HG02973 (cell line): Measurements from ENCODE around the gene ARID5B.

Experiments used
- ATAC-seq: cut with Tn5 transposase; IDR thresholded peaks from one replicate; pipeline ENCODE4 v1.9.1; 2021; ENCODE audit warnings: moderate library complexity; ENCODE audit not compliant: unreplicated experiment

The ARID5B gene

DNA sequence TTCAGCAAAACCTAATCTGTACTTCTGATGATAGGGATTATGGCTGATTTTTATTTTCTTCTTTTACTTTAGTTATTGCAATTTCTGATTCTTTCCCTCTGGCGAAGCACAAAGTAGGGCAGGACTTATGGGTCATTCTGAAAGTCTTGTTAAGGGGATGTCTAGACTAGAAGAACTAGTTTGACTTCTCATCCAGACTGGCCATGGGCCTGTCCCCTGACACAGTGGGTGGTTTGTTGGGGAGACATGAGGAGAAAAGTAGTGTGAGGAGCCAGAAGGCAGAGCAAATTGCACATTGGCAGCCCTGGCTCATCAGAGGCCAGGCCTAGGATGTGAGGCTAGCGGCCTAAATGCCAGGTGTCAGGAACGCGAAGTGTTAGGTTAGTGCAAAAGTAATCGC, 214.3 kb downstream of the ARID5B start:
- no peak for ATAC-seq

DNA sequence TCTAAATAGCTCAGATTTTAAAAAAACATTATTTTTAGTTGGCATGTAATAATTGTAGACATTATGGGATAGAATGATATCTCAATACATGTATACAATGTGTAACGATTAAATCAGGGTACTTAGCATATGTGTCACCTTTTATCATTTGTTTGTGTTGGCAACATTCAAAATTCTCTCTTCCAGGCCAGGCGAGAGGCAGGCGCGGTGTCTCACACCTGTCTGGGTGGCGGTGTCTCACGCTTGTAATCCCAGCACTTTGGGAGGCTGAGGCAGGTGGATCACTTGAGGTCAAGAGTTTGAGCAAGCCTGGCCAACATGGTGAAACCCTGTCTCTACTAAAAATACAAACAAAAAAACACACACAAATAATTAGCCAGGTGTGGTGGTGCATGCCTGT, 215.4 kb downstream of the ARID5B start:
- no peak for ATAC-seq

DNA sequence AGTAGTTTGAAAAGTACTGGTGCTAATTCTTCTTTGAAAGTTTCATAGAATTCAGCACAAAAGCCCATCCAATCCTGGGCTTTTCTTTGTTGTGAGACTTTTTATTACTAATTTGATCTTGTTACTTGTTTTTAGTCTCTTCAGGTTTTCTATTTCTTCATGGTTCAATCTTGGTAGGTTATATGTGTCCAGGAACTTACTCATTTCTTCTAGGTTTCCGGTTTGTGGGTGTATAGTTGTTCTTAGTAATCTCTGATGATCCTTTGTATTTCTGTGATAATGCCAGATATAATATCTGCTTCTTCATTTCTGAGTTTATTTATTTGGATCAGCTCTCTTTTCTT, 219.7 kb downstream of the ARID5B start:
- no peak for ATAC-seq

DNA sequence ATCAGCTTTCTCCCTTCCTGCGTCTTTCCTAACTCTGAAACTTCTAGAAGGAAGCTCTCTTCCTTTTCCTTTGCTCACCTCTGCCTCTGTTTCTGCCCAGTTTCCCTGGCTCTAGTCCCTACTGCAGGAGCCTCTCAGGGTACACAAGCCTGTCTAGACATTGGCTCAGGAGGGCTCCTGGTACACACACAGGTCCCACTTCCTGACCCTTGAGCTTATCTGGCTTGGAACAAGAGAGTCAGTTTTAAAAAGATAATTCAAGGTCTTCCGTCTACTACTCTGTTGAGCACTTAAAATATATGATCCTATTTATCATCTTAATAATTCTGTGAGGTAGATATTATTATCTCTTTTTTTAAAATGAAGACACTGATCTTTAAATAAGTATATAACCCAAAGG, 226.5 kb downstream of the ARID5B start:
- no peak for ATAC-seq

DNA sequence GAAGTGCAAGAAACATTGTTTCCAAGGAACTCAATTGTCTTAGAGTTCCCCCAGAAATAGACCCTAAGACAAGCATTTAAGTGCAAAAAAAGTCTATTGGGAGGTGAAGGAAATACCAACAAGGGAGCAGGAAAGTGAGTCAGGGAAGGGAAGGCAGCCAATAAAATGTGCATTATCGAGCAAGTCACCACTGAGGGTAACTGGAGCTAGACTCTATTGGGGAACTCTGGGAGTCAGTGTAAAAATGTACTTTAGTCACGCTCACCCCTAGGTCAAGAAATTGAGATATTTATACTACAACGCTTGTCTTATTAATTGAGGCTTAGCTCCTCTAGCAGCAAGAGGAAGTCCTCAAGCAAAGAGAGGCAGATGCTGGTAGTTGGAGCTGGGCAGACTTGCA, 229.4 kb downstream of the ARID5B start:
- no peak for ATAC-seq

DNA sequence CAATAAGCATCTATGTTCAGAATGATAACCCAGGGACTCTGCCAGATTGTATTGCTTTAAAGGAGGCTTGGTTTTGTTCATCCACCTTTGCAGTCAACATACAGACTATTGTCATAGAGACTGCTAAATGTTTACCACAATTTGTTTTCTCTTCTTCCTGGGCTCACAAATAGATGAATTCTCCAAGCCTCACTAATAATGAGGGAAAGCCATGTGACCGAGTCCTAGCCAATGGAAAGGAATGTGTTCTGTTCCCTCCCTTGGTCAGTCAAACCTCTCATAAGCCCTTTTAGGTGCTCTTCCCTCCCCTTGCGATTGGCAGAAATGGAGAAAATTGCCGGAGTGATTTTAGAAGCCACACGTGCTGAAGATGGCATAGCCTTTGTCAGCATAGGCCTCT, 230.2 kb downstream of the ARID5B start:
- ATAC-seq: no peak

DNA sequence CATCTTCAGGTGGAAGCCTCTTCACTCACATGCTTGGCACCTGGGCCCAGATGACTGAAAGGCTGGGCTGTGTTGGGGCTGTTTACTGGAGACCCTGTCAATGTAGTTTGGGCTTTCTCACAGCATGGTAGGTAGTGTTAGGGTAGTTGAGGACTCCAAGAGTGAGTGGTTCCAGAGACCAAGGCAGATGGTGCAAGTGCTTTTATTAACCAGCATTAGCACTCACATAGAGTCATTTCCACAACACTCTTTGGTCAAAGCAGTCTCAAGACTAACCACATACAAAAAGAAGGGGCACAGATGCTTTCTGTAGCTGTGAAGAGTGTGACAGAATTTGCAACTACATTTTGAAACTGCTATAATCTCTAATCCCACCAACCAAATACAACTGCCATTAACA, 232.1 kb downstream of the ARID5B start:
- peak; percentile 99 for ATAC-seq

DNA sequence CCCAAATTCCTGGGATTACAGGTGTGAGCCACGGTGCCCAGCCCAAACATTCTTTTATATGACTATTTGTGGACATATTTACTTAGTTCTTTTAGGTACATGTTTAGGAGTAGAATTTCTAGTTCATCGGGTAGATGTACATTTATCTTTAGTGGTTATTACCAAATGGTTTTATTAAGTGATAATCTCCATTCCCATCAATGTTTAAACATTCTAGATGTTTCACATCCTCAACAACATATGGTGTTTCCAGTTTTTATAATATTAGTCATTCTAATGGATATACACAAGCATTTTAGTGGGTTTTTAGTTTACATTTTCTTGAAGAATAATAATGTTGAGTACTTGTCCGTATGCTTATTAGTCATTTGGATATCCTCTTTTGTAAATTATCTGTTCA, 235.4 kb downstream of the ARID5B start:
- ATAC-seq: no peak
